Lung (tissue), 12 donors: ENCODE results near the gene CACNA1E. TPM values are rescaled to one million over a fixed set of nuclear protein-coding genes. Genes with fewer than 3 reads are reported as not detected.

Experiments
- ATAC-seq: fragments of 200-7000 bp; cut with Tn5 transposase; one replicate; pipeline ENCODE4 v1.9.1; 2020; ENCODE audit warnings: moderate number of reproducible peaks; ENCODE audit not compliant: insufficient read depth, low FRiP score
- DNase-seq, 3 donors: peaks; one replicate each; pipeline ENCODE4 v3.0.0-alpha.2; 2013 to 2017
- H3K27ac ChIP-seq, 2 donors: one replicate each; pipeline ENCODE4 v1.5.1; 2013; ENCODE audit warnings: mild to moderate bottlenecking in 2 of 2, moderate library complexity in 2 of 2, control low read depth in 1 of 2, inconsistent platforms in 1 of 2, low read depth in 1 of 2, low read length in 1 of 2
- H3K27me3 ChIP-seq, 3 donors: one replicate each; pipeline ENCODE4 v1.5.1; 2013; ENCODE audit warnings: low read length in 2 of 3; ENCODE audit not compliant: control insufficient read depth in 3 of 3, insufficient read depth in 3 of 3
- H3K36me3 ChIP-seq, 4 donors: one replicate each; pipeline ENCODE4 v1.5.1; 2013; ENCODE audit warnings: low read length in 4 of 4, mild to moderate bottlenecking in 1 of 4, moderate library complexity in 1 of 4; ENCODE audit not compliant: control insufficient read depth in 4 of 4, insufficient read depth in 4 of 4
- H3K4me1 ChIP-seq, 5 donors: one replicate each; pipeline ENCODE4 v1.5.1; 2013; ENCODE audit warnings: low read length in 5 of 5, mild to moderate bottlenecking in 2 of 5, moderate library complexity in 1 of 5; ENCODE audit not compliant: control insufficient read depth in 5 of 5, insufficient read depth in 5 of 5
- H3K4me3 ChIP-seq: one replicate; pipeline ENCODE4 v1.5.1; 2013; ENCODE audit warnings: mild to moderate bottlenecking, control low read depth, moderate library complexity
- H3K9ac ChIP-seq, 2 donors: one replicate each; pipeline ENCODE4 v1.5.1; 2013; ENCODE audit warnings: low read length in 2 of 2, control low read depth in 1 of 2; ENCODE audit not compliant: insufficient read depth in 1 of 2
- H3K9me3 ChIP-seq, 4 donors: one replicate each; pipeline ENCODE4 v1.5.1; 2013; ENCODE audit warnings: low read length in 3 of 4, mild to moderate bottlenecking in 1 of 4, moderate library complexity in 1 of 4; ENCODE audit not compliant: control insufficient read depth in 4 of 4, insufficient read depth in 3 of 4
- WGBS, 2 donors: extraction: QIAGEN DNeasy Blood & Tissue Kit; methylation state at CpG; one replicate each; pipeline ENCODE4 v1.1.7; 2013; 5-methylcytosine and 5-hydroxymethylcytosine counted together
- polyA plus RNA-seq, 2 donors: library from polyadenylated mRNA; stranded (reverse); fragments of 200-250 nt; gene quantifications; one replicate each; pipeline ENCODE4 v1.2.1, GENCODE V29; 2013
- total RNA-seq, 2 donors: library from RNA; depleted of rRNA in 1 of 2; stranded (reverse); fragments of >200 nt in 1 of 2; gene quantifications; one replicate each; pipeline ENCODE4 v1.2.1, GENCODE V29; 2014 to 2021
- TF ChIP-seq, protein P1 (sequence below): IDR thresholded peaks from 2 replicates; pipeline ENCODE4 v1.5.1; 2012; ENCODE audit warnings: mild to moderate bottlenecking; ENCODE audit errors: control extremely low read depth, extremely low read depth
- donor health status: control.
- donor health status: control.
- donor health status: Bipolar disorder and iron deficiency.
- donor health status: healthy.
- donor health status: DM: yes; HTN: yes; CAD: no.

The CACNA1E gene
- total and polyA plus RNA-seq, 4 donors: 0.02 to 1.4 (median 0.80) TPM

DNA sequence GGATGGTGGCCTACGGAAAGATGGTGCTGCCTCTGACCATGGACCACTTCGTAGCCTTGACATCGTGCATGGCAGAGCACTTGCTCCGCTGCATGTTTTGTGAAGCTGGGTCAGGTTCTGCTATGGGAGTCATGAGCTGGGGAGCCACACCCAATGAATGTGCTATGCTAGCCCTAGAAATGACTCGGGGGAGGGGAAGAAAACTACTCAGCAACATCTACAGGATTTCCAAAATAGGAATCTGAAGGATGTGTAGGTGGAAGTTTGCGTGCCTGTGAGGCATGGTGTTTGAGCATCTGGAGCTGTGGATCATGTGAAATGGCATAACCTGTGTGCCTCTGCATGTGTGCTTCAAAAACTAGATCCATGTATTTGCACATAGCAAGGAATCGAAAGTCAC, 247.3 kb downstream of the CACNA1E start:
- Histone ChIP-seq H3K27ac (no peak overlapping the region), H3K9me3 (peaks cover 0 to 3% (median 0%) of the 10 kb centered on the region in 4 donors), H3K36me3 (no peaks in the 10 kb centered on the region), H3K27me3 (no peaks in the 10 kb centered on the region), H3K4me1 (no peaks in the 10 kb centered on the region), H3K9ac (no peak overlapping the region), H3K4me3 (no peak overlapping the region)
- 91 to 93% methylated on average over 7 of the region's 7 CpGs for WGBS, 2 donors
- DNase-seq (no peak), ATAC-seq (no peak)
- TF ChIP-seq, protein P1, sequence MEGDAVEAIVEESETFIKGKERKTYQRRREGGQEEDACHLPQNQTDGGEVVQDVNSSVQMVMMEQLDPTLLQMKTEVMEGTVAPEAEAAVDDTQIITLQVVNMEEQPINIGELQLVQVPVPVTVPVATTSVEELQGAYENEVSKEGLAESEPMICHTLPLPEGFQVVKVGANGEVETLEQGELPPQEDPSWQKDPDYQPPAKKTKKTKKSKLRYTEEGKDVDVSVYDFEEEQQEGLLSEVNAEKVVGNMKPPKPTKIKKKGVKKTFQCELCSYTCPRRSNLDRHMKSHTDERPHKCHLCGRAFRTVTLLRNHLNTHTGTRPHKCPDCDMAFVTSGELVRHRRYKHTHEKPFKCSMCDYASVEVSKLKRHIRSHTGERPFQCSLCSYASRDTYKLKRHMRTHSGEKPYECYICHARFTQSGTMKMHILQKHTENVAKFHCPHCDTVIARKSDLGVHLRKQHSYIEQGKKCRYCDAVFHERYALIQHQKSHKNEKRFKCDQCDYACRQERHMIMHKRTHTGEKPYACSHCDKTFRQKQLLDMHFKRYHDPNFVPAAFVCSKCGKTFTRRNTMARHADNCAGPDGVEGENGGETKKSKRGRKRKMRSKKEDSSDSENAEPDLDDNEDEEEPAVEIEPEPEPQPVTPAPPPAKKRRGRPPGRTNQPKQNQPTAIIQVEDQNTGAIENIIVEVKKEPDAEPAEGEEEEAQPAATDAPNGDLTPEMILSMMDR: no peak

DNA sequence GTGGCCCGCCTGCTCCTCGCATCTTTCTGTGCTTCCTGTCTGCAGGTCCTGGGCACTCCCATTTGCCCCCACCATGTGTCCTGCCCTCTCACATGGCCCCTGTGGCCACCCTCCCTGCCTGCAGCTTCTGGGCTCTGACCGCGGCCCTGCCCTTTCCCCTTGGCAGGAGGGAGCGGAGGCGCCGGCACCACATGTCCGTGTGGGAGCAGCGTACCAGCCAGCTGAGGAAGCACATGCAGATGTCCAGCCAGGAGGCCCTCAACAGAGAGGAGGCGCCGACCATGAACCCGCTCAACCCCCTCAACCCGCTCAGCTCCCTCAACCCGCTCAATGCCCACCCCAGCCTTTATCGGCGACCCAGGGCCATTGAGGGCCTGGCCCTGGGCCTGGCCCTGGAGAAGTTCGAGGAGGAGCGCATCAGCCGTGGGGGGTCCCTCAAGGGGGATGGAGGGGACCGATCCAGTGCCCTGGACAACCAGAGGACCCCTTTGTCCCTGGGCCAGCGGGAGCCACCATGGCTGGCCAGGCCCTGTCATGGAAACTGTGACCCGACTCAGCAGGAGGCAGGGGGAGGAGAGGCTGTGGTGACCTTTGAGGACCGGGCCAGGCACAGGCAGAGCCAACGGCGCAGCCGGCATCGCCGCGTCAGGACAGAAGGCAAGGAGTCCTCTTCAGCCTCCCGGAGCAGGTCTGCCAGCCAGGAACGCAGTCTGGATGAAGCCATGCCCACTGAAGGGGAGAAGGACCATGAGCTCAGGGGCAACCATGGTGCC, 249.1 kb downstream of the CACNA1E start:
- H3K4me1 ChIP-seq: no peaks in the 10 kb centered on the region
- DNase-seq: no peak
- H3K9me3 ChIP-seq: peaks cover 0 to 2% (median 0%) of the 10 kb centered on the region in 4 donors
- no peak for ATAC-seq
- H3K9ac ChIP-seq: no peak overlapping the region
- no peaks in the 10 kb centered on the region for H3K27me3 ChIP-seq
- TF ChIP-seq, protein P1: no peak
- no peak overlapping the region for H3K4me3 ChIP-seq
- no peak overlapping the region for H3K27ac ChIP-seq
- 95 to 97% methylated on average over 31 of the region's 31 CpGs for WGBS, 2 donors
- H3K36me3 ChIP-seq: no peaks in the 10 kb centered on the region

DNA sequence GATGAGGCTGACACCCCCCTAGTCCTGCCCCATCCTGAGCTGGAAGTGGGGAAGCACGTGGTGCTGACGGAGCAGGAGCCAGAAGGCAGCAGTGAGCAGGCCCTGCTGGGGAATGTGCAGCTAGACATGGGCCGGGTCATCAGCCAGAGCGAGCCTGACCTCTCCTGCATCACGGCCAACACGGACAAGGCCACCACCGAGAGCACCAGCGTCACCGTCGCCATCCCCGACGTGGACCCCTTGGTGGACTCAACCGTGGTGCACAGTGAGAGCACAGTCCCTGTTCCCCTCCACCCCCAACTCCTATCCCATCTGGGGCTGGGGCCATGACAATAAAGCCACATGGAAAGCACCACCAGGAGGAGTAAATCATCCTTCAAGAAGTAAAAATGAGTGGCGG, 250.2 kb downstream of the CACNA1E start:
- 91 to 92% methylated on average over 14 of the region's 14 CpGs for WGBS, 2 donors

More for the DNA sequence above, 250.2 kb downstream of the CACNA1E start:
- TF ChIP-seq, protein P1: no peak
- no peaks in the 10 kb centered on the region for H3K9me3 ChIP-seq
- no peak overlapping the region for H3K9ac ChIP-seq
- no peaks in the 10 kb centered on the region for H3K36me3 ChIP-seq
- DNase-seq: no peak
- H3K27ac ChIP-seq: no peak overlapping the region
- H3K4me3 ChIP-seq: no peak overlapping the region
- H3K4me1 ChIP-seq: no peaks in the 10 kb centered on the region
- ATAC-seq: no peak
- H3K27me3 ChIP-seq: no peaks in the 10 kb centered on the region
